ENCODE measurements around the gene NOL9. TPM values are rescaled to one million over a fixed set of nuclear protein-coding genes. Genes with fewer than 3 reads are reported as not detected.

Gene NOL9
- total and polyA plus RNA-seq, 2 donors (not counting 3 experiments of a cell fraction or from before 2014, with no cell fraction given) = 14.1 to 42.9 TPM

DNA sequence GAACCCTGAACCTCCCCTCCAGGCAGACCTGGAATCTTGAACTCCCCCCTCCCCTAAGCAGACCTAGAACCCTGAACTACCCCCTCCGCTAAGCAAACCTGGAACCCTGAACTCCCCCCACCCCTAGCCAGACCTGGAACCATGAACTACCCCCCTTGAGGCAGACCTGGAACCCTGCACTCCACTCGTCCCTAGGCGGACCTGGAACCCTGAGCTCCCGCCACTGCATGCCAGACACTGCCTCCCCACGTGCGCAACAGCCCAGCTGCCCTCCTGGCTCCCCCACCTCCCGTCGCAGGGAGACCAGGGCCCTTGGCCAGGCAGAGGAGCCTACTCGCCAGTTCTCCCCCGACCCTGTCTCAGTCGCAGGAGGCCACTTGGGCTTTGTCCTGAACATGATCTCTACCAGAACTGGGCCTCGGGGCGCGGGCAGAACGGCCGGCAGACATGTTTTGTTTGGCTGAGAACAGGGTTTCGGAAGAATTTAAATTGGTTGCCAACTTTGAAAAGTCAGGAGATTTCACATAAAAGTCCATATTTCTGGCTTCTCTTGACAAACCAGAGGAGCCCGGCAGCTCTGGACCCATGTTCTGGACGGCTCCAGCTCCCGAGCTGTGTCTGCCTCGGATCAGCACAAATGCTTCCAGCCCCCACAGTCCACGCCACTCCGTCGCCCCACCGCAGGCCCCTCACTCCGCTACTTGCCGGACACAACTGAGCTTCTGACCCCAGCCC is 53.6 kb downstream of the NOL9 start:
- Histone ChIP-seq H4K20me1 (replicated peaks; ENCODE audit: control insufficient read depth, extremely low read depth, insufficient read depth, low read length) (no peaks in the 10 kb centered on the region), H3K79me2 (ENCODE audit: control insufficient read depth, insufficient read depth, low read length) (no peaks in the 10 kb centered on the region), H3K9ac (replicated peaks; ENCODE audit: extremely low read depth, insufficient read depth, low read length) (no peak overlapping the region), H3K4me1 (ENCODE audit: control insufficient read depth, extremely low read depth, insufficient read depth, low read length) (peaks cover 10% of the 10 kb centered on the region), H3K4me3 (replicated peaks in 1 of 3; ENCODE audit: insufficient read depth in 1 of 3, low read depth in 1 of 3, low read length in 3 of 3) (no peak overlapping the region), H3K9me3 (replicated peaks; ENCODE audit: control insufficient read depth, insufficient read depth, low read length) (no peaks in the 10 kb centered on the region), H3K27me3 (ENCODE audit: control insufficient read depth in 2 of 2, insufficient read depth in 2 of 2, low read length in 2 of 2) (no peaks in the 10 kb centered on the region), H3K36me3 (ENCODE audit: control insufficient read depth in 2 of 2, extremely low read depth in 1 of 2, insufficient read depth in 2 of 2, low read length in 2 of 2) (no peaks in the 10 kb centered on the region), H3K27ac (ENCODE audit: insufficient read depth, low read depth, low read length) (no peak overlapping the region), H3K9me1 (replicated peaks; ENCODE audit: control insufficient read depth, extremely low read depth, insufficient read depth, low read length) (no peaks in the 10 kb centered on the region), H2AFZ (ENCODE audit: low read depth, low read length) (no peak overlapping the region), H3K4me2 (ENCODE audit: insufficient read depth, low read length) (no peak overlapping the region)
- intact Hi-C loops (cut with micrococcal nuclease) (no loop called here), dilution Hi-C loops (cut with MboI; ENCODE audit: extremely low pct_ligation_motif_present, low sequenced_read_pairs) (no loop called here)
- BruUV-seq (replicated peaks) = no TSS peak
- DNase-seq (ENCODE audit: low read depth, low spot score) (no peak), FAIRE-seq (no peak)
- CTCF ChIA-PET = interaction anchor here (1.2 to 5.6 kb wide), 4 partner anchors 11 to 253 kb away, joined by 3 to 36 read pairs (median 7); partner anchors contain the start of gene PLEKHG5
- TF ChIP-seq FOS (IDR thresholded peaks at IDR 0.05; ENCODE audit: borderline replicate concordance, insufficient read depth, low read length) = no peak
- no peak for TF ChIP-seq POLR2AphosphoS5 (IDR thresholded peaks at IDR 0.05; ENCODE audit: insufficient read depth, low read depth, low read length)
- no peak for TF ChIP-seq JUN (IDR thresholded peaks at IDR 0.05; ENCODE audit: borderline replicate concordance, insufficient read depth, insufficient read length, low read depth)
- TF ChIP-seq MYC (IDR thresholded peaks at IDR 0.05; ENCODE audit: low read depth, low read length) = no peak
- no peak for TF ChIP-seq GATA2 (IDR thresholded peaks at IDR 0.05; ENCODE audit: insufficient read depth, insufficient read length, low read depth, low read length)
- TF ChIP-seq, protein P1, sequence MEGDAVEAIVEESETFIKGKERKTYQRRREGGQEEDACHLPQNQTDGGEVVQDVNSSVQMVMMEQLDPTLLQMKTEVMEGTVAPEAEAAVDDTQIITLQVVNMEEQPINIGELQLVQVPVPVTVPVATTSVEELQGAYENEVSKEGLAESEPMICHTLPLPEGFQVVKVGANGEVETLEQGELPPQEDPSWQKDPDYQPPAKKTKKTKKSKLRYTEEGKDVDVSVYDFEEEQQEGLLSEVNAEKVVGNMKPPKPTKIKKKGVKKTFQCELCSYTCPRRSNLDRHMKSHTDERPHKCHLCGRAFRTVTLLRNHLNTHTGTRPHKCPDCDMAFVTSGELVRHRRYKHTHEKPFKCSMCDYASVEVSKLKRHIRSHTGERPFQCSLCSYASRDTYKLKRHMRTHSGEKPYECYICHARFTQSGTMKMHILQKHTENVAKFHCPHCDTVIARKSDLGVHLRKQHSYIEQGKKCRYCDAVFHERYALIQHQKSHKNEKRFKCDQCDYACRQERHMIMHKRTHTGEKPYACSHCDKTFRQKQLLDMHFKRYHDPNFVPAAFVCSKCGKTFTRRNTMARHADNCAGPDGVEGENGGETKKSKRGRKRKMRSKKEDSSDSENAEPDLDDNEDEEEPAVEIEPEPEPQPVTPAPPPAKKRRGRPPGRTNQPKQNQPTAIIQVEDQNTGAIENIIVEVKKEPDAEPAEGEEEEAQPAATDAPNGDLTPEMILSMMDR (IDR thresholded peaks at IDR 0.05; ENCODE audit: extremely low read depth in 1 of 2, insufficient read depth in 1 of 2, low read depth in 1 of 2, low read length in 2 of 2) = no peak
- TF ChIP-seq EZH2 (IDR thresholded peaks at IDR 0.05; ENCODE audit: borderline replicate concordance, low read depth, low read length, severe bottlenecking) = no peak
- POLR2A ChIA-PET = no interaction called here

All from endothelial cell of umbilical vein (primary cell).